ENCODE data around the gene HIVEP1. TPM values are rescaled to one million over a fixed set of nuclear protein-coding genes. Genes with fewer than 3 reads are reported as not detected.
A peak's percentile ranks its signal among the peaks of the same experiment; 100 is the strongest.

Gene HIVEP1
- total and polyA plus RNA-seq, 7 experiments from 2014 or later, result 13.2 to 86.1 (median 31.5) TPM

- H3K27ac Mint-ChIP-seq, result no peak overlapping the region
- H3K27ac ChIP-seq (ENCODE audit: low read depth, low read length), result no peak overlapping the region
- POLR2A ChIA-PET, result interaction anchor here (0.7 kb wide), 1 partner anchor 34 kb away, joined by 3 read pairs; no protein-coding TSS in a partner anchor
Measured at GRCh38 chr6:12203001-12203400, 190.9 kb downstream of the HIVEP1 start.

DNA sequence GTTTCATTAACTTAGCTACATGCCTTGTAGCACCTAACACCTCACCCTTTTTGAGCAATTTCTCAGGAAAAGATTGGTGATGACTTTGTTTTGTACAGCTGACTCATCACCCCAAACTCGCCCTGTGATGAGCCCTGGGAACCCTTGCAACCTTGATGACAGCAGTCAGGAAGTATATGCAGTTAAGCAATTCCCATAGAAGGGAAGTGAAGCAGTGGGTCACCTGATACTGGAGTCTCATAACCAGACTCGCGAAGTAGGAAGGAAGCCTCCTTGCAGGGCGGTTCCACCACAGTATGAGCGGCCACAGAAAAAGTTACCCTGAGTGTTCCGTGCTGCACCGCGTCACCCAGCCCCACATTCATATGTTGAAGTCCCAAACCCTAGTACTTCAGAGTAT lies 196.1 kb downstream of the HIVEP1 start:
- POLR2A ChIA-PET, result no interaction called here
- DNase-seq (no peak), ATAC-seq (peak; percentile 94)
- intact Hi-C loops (cut with micrococcal nuclease), result no loop called here
- Histone ChIP-seq H3K4me3 (ENCODE audit: low read length) (no peak overlapping the region), H3K27me3 (ENCODE audit: control insufficient read depth in 2 of 2, insufficient read depth in 2 of 2, low read length in 2 of 2) (no peaks in the 10 kb centered on the region), H3K27ac (ENCODE audit: low read depth, low read length) (no peak overlapping the region), H3K9me3 (ENCODE audit: control insufficient read depth in 2 of 3, low read length in 3 of 3) (no peaks in the 10 kb centered on the region), H3K4me1 (ENCODE audit: control insufficient read depth in 2 of 2, insufficient read depth in 2 of 2, low read length in 2 of 2) (no peaks in the 10 kb centered on the region), H3K36me3 (ENCODE audit: control insufficient read depth in 2 of 3, insufficient read depth in 3 of 3, low read length in 3 of 3) (no peaks in the 10 kb centered on the region)
- Mint-ChIP-seq H3K27ac (no peak overlapping the region), H3K27me3 (peaks cover 0 to 10% (median 0%) of the 10 kb centered on the region in 5 donors), H3K4me1 (peaks cover 0 to 2% (median 0%) of the 10 kb centered on the region in 7 donors), H3K9me3 (no peaks in the 10 kb centered on the region), H3K4me3 (no peak overlapping the region), H3K36me3 (peaks cover 0 to 4% (median 0%) of the 10 kb centered on the region in 5 donors)
- CTCF ChIA-PET, result no interaction called here

More at GRCh38 chr6:12203001-12203400, 190.9 kb downstream of the HIVEP1 start:
- CTCF ChIA-PET, result no interaction called here
- intact Hi-C loops (cut with micrococcal nuclease), result no loop called here
- Histone ChIP-seq H3K27me3 (ENCODE audit: control insufficient read depth in 2 of 2, insufficient read depth in 2 of 2, low read length in 2 of 2) (no peaks in the 10 kb centered on the region), H3K4me3 (ENCODE audit: low read length) (no peak overlapping the region), H3K4me1 (ENCODE audit: control insufficient read depth in 2 of 2, insufficient read depth in 2 of 2, low read length in 2 of 2) (no peaks in the 10 kb centered on the region), H3K36me3 (ENCODE audit: control insufficient read depth in 2 of 3, insufficient read depth in 3 of 3, low read length in 3 of 3) (no peaks in the 10 kb centered on the region), H3K9me3 (ENCODE audit: control insufficient read depth in 2 of 3, low read length in 3 of 3) (no peaks in the 10 kb centered on the region)
- peaks cover 0 to under 1% (median 0%) of the 10 kb centered on the region in 7 donors for H3K4me1 Mint-ChIP-seq
- ATAC-seq (no peak), DNase-seq (no peak)
- H3K36me3 Mint-ChIP-seq, result peaks cover 0 to 4% (median 0%) of the 10 kb centered on the region in 5 donors
- H3K9me3 Mint-ChIP-seq, result peaks cover 0 to 2% (median 0%) of the 10 kb centered on the region in 11 donors
- H3K4me3 Mint-ChIP-seq, result no peak overlapping the region
- H3K27me3 Mint-ChIP-seq, result peaks cover 0 to 16% (median 0%) of the 10 kb centered on the region in 5 donors

- peaks cover 0 to 9% (median 0%) of the 10 kb centered on the region in 5 donors for H3K27me3 Mint-ChIP-seq
- ChIA-PET CTCF (no interaction called here), POLR2A (no interaction called here)
- intact Hi-C loops (cut with micrococcal nuclease), result no loop called here
- DNase-seq, result no peak
- H3K27ac Mint-ChIP-seq, result no peak overlapping the region
- Histone ChIP-seq H3K4me3 (ENCODE audit: low read length) (no peak overlapping the region), H3K27me3 (ENCODE audit: control insufficient read depth in 2 of 2, insufficient read depth in 2 of 2, low read length in 2 of 2) (no peaks in the 10 kb centered on the region), H3K9me3 (ENCODE audit: control insufficient read depth in 2 of 3, low read length in 3 of 3) (no peaks in the 10 kb centered on the region), H3K4me1 (ENCODE audit: control insufficient read depth in 2 of 2, insufficient read depth in 2 of 2, low read length in 2 of 2) (no peaks in the 10 kb centered on the region), H3K27ac (ENCODE audit: low read depth, low read length) (no peak overlapping the region), H3K36me3 (ENCODE audit: control insufficient read depth in 2 of 3, insufficient read depth in 3 of 3, low read length in 3 of 3) (no peaks in the 10 kb centered on the region)
- H3K36me3 Mint-ChIP-seq, result peaks cover 0 to 4% (median 0%) of the 10 kb centered on the region in 5 donors
- peak; percentile 30 for ATAC-seq
- H3K9me3 Mint-ChIP-seq, result no peaks in the 10 kb centered on the region
- H3K4me1 Mint-ChIP-seq, result peaks cover 0 to 2% (median 0%) of the 10 kb centered on the region in 7 donors
- no peak overlapping the region for H3K4me3 Mint-ChIP-seq
Measured at GRCh38 chr6:12208673-12209072, 196.6 kb downstream of the HIVEP1 start.

Other genes with a start within 250 kb of the HIVEP1 start
- 10 to 100 TPM in 4 of 5 experiments, 1 to 10 TPM in 1; 3.1 to 82.7 (median 27.2) TPM for gene ADTRP, start 233.5 kb upstream of the HIVEP1 start, total RNA-seq
- gene ADTRP, start 233.5 kb upstream of the HIVEP1 start, polyA plus RNA-seq, result 100 to 1,000 TPM in 1 of 2 donors, 10 to 100 TPM in 1; 64.6 to 109 TPM